Measurements from ENCODE around the gene CACUL1.

GRCh38 chr10:118672153-118672552 lies 82.6 kb downstream of the CACUL1 start:
- TF ChIP-seq POLR2A (IDR thresholded peaks at IDR 0.05; ENCODE audit: borderline replicate concordance, extremely low read depth, insufficient read depth, insufficient read length), result no peak
- TF ChIP-seq CTCF (IDR thresholded peaks at IDR 0.05 in 2 of 3, conservative IDR thresholded peaks at IDR 0.05 in 1 of 3; ENCODE audit: borderline replicate concordance in 1 of 3, insufficient read depth in 1 of 3, low read depth in 2 of 3, low read length in 2 of 3), result no peak
- TF ChIP-seq POLR2AphosphoS5 (IDR thresholded peaks at IDR 0.05; ENCODE audit: low read depth, low read length), result no peak
- TF ChIP-seq SIN3A (IDR thresholded peaks at IDR 0.05; ENCODE audit: low read depth), result no peak
- TF ChIP-seq EZH2 (IDR thresholded peaks at IDR 0.05), result no peak
- TF ChIP-seq SP1 (IDR thresholded peaks at IDR 0.05; ENCODE audit: low read depth), result no peak
- TF ChIP-seq EZH2phosphoT487 (IDR thresholded peaks at IDR 0.05; ENCODE audit: borderline replicate concordance), result no peak
- TF ChIP-seq RAD21 (IDR thresholded peaks at IDR 0.05; ENCODE audit: low read depth), result no peak
- TF ChIP-seq YY1 (IDR thresholded peaks at IDR 0.05; ENCODE audit: extremely low read depth, insufficient replicate concordance, low read depth, low read length), result no peak
- no peak for TF ChIP-seq CEBPB (IDR thresholded peaks at IDR 0.05; ENCODE audit: low read depth)
- no peak for TF ChIP-seq TCF7L2 (IDR thresholded peaks at IDR 0.05; ENCODE audit: borderline replicate concordance, extremely low read depth, insufficient read depth, insufficient read length)
- TF ChIP-seq MAX (IDR thresholded peaks at IDR 0.05), result no peak
- TF ChIP-seq ELF1 (IDR thresholded peaks at IDR 0.05; ENCODE audit: borderline replicate concordance, low read depth), result no peak
- no peak for TF ChIP-seq REST (IDR thresholded peaks at IDR 0.05; ENCODE audit: low read depth)

All from HCT116 (cell line).